ENCODE measurements around the gene LEAP2.
"Not testable (repeated sequence)": the region's sequence is repeated elsewhere in the genome, so short reads cannot be mapped to it uniquely, and the experiment has no call there.

The LEAP2 gene

DNA sequence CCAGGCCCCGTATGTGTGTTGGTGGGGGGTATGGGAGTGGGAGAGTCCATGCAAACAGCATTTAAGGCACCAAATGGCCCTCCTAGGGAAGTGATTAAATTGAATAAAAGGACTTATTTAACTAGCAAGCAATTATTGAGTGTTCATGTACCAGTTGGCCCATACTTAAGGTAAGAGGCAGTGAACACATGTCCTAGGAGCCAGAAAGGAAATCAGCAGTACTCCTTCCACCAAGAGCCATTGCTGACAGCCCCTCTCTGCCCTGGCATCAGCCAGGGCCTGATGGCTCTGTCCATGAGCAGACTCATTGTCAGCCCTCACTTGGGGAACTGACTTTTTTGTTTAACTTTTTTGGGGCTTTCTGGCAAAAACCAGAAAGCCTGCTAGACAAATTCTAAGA lies 32.6 kb upstream of the LEAP2 start:
- no peak for DNase-seq (ENCODE audit: low spot score)

DNA sequence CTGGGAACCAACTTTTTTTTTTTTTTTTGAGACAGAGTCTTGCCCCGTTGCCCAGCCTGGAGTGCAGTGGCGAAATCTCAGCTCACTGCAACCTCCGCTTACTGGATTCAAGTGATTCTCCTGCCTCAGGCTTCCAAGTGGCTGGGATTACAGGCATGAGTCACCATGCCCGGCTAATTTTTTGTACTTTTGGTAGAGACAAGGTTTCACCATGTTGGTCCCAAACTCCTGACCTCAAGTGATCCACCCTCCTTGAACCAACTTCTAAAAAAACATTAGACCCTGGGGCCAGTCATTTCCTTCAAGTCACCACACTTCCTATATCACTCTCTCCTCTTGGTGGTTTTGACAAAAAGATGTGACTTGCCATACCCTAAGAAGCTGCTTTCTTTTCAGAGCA lies 32.2 kb upstream of the LEAP2 start:
- DNase-seq (ENCODE audit: low spot score) = no peak

DNA sequence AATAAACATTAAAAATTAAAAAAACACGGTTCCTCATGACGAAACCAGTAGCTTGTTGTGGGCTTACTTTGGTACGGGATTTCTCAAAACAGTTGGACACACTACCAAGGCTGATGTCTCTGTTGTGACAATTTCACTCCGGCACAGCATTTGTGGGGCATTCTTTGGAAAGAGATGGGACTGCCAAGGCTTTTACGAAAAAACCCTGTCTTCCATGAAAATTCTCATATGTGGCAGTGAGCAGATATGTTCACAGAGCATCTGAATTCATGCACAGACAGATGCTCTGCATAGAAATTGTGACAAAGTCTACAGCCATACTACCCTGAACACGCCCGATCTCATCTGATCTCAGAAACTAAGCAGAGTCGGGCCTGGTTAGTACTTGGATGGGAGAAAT lies 25.2 kb upstream of the LEAP2 start:
- DNase-seq (ENCODE audit: low spot score) = no peak

DNA sequence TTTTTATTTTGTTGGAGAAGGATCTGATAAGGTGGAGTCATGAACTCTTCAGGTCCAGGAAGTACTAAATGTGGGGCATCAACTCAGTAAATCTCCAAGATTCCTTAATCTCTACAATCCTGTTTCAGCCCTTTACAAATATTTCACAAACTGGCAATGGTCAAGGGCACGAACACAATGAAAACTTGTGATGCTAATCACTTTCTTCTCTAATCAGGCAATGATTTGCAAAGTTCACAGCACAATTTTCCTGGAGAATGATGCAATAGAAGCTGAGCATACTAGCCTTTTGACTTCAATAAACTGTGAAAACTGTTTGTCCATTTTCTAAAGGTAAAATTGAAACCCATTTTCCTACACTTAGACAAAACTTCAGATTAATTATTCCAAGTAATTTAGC lies 24.1 kb upstream of the LEAP2 start:
- DNase-seq (ENCODE audit: low spot score) = no peak

DNA sequence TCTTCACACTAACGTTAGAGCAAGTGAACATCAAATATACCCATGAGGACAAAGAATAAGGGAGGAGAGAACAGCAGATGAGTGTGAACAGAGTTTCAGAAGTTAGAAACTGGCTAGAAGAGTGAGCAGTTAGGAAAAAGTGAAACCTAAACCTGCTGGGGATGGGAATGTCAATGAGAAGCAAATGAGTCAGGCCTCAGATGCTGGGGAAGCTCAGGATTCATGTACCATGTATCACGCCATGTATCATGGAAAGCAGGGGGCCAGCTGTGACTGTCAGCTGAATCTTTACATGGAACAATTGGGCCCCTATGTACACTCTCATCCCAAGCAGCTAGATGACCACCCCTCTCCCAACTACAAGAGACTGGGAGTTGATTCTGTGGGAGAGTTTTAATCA lies 23.4 kb upstream of the LEAP2 start:
- no peak for DNase-seq (ENCODE audit: low spot score)

DNA sequence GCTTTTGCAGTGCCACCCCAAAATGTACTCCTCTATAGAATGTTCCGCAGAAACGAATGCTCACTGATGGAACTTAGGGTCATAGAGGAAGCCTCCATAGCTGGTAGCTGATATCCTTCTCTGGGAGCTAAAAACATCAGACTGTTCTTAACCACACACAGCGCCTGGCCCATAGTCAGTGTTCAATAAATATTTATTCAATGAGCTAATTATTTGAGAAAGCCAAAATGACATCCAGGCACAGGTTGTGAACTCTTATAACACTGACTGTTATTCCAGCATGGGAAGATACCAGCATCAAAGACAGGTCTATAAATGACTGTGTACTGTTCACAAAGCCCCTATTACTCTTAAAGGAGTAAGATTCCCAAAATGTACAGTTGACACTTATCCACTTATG lies 20.1 kb upstream of the LEAP2 start:
- no peak for DNase-seq (ENCODE audit: low spot score)

DNA sequence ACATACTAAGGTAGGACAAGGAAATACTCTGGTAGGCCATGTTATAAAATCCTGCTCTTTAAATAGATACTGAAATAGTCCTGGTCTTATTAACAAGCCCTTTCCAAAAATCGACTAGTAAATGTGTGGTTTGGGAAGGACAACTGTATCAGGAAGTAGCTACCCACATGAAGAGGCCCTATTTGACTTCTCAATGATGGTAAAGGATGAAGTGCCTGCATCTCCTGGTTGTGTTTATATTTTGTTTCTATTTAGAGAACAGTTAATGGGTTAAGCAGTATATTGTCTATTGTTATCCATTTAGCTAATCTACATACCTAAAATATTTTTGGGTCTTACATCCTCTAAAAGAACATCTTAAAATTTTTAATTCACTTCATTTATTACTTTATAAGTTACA lies 19.7 kb upstream of the LEAP2 start:
- no peak for DNase-seq (ENCODE audit: low spot score)

DNA sequence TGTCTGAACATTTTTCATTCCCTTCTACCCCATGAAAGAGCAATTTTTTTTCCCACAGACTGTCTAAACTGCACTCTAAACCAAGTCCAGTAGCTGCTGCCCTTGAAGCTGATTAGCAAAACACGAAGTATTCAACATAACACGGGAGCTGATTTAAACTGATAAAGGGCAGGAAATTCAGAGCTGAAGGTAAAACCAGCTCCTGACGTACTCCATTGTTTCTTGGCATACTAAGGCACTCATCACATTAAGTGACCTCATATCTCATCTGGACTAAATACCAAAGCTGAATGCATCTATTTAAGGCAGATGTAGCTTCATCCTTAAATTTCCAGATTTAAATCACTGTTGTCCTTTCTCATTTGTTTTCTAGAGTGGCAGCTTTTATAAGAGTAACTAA lies 19.2 kb upstream of the LEAP2 start:
- DNase-seq (ENCODE audit: low spot score) = no peak

DNA sequence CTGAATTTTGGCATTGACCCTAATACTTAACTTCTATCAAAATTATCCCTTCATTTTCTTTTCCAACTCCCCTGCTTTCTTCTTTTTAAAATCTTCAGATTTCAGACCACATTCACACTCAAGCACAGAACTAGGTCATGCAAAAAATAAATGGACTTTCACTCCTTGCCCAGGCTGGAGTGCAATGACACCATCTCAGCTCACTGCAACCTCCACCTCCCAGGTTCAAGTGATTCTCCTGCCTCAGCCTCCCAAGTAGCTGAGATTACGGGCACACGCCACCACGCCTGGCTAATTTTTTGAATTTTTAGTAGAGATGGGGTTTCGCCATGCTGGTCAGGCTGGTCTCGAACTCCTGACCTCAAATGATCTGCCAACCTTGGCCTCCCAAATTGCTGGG lies 18.5 kb upstream of the LEAP2 start:
- DNase-seq (ENCODE audit: low spot score) = not testable (repeated sequence)

DNA sequence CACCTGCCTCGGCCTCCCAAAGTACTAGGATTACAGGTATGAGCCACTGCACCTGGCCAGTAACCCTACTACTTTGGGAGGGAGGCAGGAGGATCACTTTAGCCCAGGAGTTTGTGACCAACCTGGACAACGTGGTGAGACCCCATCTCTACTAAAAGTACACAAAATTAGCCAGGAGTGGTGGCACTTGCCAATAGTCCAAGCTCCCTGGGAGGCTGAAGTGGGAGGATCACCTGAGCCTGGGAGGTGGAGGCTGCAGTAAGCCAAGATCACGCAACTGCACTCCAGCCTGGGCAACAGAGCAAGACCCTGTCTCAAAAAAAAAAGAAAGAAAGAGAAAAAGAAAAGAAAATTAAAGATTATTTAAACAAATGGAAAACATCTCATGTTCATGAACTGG lies 17.5 kb upstream of the LEAP2 start:
- DNase-seq (ENCODE audit: low spot score) = no peak

DNA sequence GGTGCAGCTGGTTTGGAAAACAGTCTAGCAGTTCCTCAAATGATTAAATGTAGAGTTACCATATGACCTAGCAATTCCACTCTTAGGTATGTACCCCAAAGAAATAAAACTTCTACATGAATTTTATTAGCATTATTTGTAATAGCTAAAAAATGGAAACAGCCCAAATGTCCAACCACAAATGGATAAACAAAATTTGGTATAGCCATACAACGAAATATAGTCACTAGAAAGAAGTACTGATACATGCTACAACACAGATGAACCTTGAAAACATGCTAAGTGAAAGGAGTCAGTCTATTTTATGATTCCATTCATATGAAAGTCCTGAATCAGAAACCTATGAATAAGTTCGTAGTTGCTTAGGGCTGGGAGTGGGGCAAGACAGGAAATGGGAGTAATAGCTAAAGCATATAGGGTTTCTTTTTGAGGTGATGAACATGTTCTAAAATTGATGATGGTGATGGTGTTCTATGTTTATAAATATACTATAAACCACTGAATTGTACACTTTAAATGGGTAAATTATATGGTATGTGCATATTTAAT lies 13.5 kb upstream of the LEAP2 start:
- no peak for DNase-seq (ENCODE audit: low spot score)

DNA sequence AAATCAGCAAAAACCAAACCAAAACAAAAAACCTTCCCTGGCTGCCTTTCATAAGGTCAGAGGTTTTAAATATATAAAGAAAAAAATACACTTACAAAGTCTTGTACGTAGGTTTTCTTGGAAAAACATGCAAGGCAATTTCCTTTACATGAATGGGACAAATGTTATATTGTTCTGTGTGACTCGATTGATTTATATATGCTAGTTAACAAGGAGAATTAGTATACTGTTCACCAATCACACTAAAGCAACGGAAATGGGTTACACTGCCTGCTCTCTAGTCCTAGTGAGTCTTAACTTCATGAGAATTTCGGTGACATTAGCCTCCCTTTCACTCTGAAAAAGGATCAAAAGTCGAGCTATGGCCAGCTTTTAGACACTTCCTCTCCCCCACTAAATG lies 12.7 kb upstream of the LEAP2 start:
- no peak for DNase-seq (ENCODE audit: low spot score)

DNA sequence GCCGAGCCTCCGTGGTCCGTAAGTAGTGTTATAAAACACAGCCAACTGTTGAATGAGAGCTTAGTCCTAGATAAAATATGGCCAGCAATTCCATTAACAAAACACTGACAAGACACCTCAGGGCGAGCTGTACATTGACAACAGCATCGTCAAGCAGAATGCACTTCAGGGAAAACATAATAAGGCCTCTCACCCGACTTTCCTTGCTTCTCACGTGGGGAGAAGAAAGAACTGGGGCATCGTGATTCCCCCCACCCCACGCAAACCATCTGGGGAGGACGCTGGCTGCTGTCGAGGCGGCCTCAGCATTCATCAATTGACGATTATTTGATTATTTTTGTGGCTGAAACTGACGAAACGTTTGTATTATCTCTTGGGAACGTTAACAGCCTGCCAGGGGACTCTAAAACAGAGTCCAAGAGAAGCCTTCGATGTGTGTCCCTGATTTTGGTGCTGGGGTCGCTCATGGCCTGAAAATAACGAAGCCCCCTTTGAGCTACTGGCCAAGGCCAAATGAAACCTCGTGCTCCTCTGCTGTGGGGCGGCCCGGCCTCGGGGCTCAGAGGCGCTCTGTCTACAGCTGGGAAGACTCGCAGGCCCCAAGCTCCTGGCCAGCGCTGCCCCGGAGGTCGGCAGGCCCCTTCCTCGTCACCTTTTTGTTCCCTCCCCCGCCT lies 7.7 kb upstream of the LEAP2 start:
- DNase-seq (ENCODE audit: low spot score) = no peak

DNA sequence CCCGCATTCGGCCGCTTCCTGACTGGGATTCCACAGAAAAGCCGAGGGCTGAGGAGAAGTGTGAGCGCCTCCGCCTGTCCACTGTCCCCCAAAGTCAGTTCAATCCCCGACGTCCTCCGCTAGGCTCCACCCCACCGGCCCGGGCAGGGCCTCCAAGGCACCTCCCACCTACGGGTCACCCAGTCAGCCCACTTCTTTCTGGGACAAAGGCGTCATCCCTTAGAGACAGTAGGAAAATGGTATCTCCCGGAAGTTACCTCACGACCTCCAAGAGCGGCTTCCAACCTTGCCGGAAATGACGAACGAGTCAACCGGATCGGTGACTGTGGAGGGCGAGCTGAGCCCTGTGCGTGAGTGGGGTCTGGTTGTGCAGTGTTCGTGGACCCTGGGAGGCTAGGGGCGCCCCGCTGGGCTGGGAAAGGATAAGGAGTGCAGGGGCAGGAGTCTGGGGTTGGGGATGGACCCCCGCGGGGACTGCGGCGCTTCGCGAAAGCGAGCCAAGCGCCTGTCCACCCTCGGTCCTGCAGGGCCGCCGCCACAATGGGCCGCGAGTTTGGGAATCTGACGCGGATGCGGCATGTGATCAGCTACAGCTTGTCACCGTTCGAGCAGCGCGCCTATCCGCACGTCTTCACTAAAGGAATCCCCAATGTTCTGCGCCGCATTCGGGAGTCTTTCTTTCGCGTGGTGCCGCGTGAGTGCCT lies 7.0 kb upstream of the LEAP2 start, which contains the start of the genes GDF9 and UQCRQ:
Gene GDF9, minus strand, starts transcription at position 128 of the 704 bp plus-strand sequence. CDS start 1,936 bp downstream, outside the sequence.
Gene UQCRQ, plus strand, starts transcription at position 301 of the 704 bp plus-strand sequence. Its CDS starts 240 bp downstream, at position 541.
- peak; percentile 99 for DNase-seq (ENCODE audit: low spot score)

DNA sequence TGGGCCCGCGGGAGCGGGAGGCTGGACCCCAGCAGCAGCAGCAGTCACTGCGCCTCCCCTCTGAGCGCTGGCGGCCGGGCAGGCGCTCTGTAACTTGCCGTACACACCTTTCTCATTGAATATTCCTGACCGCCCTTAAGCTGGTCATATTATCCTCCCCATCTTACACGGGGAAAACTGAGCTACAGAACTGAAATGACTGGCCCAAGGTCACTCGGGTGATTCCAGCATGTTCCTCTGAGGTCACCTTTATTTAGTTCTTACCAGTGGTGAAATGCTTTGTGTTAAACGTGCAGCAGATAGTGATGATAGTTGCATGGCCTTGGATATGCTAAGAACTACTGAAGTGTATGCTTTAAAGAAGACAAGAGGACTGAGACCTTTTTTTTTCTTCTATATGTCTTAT lies 6.4 kb upstream of the LEAP2 start:
- no peak for DNase-seq (ENCODE audit: low spot score)

DNA sequence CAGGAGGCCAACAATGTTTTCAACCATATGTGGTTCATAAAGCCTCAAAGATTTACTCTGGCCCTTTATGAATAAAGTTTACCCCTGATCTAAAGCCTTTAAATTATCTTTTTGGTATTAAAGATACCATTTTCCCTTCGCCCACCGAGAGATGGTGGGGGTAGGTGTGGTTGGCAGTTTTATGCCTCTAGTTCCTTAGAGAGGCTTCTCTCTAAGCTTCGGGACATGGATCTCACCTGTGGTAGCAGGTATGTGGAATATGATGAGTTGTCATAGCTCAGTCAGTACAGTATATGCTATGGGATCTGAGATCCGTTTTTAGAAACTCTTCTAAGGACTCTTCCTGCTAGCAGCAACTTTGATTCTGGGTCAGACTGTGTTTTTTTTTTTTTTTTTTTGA lies 4.7 kb upstream of the LEAP2 start:
- no peak for DNase-seq (ENCODE audit: low spot score)

DNA sequence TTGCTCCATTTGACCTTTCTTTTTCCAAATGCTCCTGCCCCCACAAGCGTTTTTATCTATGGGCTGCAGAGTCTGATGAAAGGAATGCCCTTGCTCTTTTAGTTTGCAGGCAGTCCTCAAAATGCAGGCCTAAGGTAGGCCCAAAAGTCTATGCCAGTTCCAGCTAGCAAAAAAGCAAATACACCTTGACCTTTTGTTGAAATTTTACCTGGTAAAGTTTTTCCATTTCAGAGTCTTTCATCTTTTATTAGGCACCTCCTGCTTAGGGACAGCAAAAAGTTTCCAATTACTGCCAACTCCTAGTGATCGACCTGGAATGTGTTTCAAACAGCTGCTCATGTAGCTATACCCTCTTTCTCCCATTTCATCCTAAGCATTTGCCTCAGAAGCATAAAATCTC lies 2.7 kb upstream of the LEAP2 start:
- no peak for DNase-seq (ENCODE audit: low spot score)

DNA sequence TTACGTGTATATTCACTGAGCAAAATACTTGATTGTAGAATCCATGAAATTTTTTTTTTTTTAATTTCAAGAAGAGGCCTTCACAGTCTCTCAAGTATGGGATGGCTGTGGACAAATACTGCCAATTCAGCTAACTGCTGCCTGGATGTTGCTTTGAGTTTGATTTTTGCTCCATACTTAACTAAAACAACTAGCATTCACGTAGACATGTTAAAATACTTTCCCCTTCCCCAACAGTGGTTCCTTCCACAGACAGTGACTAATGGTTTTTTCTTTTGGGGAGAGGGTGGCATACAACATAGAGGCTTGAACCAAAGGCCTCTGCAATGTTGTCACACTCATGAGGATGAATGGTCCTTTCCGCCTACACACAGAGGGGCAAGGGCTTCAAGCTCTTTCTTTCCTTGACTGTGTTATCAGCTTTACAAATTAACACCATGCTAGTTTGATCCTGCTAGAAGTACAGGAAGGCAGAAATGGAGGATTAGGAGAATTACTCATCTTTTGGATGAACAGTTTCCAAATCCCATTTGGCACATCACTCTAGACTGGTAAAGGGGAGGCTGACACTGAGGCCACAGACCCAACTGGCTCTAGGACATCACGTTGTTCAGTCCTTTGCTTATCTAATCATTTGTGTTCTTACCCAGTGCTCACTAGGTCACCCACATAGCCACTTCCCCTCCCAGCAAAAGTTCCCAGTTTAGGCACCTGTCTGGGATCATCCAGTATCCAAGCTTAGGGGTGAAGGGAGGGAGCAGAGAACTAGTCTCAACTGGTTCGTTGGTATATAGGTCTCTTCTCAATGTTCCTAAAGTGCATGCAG lies 1.8 kb upstream of the LEAP2 start:
- DNase-seq (ENCODE audit: low spot score) = no peak

DNA sequence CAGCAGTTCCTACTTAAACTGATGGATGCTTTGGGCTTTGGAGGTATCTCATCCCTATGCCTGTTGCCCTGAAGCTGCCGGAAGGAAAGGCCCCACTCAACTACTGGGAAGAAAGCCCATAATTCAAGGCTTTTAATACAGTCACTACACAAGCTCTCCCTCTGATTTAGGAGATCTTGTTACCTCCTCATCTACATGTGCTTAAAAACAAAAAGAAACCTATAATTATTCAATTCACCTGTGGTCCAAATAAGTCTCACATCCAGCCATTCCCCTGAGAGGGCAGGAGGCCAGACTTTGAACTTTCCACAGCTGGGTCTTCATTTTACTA lies 715 bp upstream of the LEAP2 start:
- no peak for DNase-seq (ENCODE audit: low spot score)

DNA sequence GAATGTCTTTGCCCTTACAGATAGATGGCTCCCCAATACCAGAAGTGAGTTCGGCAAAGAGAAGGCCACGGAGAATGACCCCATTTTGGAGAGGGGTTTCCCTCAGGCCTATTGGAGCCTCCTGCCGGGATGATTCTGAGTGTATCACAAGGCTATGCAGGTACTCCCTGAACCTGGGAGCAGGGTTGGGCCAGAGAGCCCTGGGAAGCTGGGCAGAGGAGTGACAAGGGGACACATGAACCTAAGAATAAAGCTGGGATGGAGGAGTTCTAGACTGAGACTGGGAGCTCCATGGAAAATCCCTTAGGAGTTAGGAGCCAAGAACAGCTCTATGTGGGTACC lies 433 bp downstream of the LEAP2 start:
- no peak for DNase-seq (ENCODE audit: low spot score)

DNA sequence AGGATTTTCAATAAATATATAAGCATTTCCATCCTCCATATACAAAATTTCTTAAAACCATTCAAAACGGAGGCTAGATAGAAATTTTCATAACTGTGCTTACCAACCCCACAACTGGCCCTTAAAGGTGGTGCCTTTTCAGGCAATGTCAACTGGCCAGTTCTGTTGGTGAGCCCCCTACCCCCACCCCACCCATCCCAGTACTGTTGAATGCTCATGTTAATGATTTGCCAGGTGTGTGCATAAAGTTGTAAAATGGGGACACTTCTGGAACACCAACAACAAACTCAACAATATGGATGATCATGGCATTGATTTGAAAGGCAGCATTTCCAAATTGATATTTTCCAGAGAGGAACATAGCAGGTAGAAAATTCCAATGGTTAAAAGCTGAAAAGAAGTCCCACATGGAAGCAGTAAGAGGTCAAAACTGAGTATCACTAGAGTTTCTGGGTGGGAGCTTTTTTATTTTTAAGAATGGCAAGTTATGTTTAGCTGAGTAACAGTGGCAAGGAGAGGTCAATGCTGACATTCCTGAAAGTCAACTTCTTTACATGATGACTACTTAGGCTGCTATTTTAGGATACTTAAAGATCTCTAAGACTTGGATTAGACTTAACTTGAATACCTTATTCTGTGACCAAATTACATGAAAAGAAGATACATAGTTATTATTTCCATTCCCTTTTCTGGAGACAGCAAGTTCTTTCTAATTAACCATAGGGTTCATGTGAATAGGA lies 2.7 kb downstream of the LEAP2 start:
- no peak for DNase-seq (ENCODE audit: low spot score)

DNA sequence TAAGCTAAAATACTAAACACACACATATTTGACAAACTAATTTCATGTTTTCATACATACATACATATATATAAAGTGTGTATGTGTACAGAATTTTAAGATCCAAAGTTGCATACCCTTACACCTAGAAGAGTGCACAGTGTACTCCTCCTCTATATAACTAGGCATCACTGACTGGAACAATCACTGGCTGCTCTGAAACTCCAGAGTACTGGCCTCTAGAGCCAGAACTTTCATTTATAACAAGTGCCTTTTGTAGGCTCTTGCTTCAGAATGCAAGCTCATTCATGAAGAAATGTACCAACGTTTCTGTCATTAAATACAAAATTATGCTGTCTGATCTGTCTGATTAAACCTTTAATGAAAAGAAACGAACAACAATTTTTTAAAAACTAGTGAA lies 4.0 kb downstream of the LEAP2 start:
- no peak for DNase-seq (ENCODE audit: low spot score)
